Limb (tissue), 2 donors: ENCODE measurements around the gene TPT1.

Source experiments
- DNase-seq, 2 donors: peaks; one replicate each; pipeline ENCODE4 v3.0.0-alpha.2; 2016; ENCODE audit errors: extremely low spot score in 2 of 2

The TPT1 gene

DNA sequence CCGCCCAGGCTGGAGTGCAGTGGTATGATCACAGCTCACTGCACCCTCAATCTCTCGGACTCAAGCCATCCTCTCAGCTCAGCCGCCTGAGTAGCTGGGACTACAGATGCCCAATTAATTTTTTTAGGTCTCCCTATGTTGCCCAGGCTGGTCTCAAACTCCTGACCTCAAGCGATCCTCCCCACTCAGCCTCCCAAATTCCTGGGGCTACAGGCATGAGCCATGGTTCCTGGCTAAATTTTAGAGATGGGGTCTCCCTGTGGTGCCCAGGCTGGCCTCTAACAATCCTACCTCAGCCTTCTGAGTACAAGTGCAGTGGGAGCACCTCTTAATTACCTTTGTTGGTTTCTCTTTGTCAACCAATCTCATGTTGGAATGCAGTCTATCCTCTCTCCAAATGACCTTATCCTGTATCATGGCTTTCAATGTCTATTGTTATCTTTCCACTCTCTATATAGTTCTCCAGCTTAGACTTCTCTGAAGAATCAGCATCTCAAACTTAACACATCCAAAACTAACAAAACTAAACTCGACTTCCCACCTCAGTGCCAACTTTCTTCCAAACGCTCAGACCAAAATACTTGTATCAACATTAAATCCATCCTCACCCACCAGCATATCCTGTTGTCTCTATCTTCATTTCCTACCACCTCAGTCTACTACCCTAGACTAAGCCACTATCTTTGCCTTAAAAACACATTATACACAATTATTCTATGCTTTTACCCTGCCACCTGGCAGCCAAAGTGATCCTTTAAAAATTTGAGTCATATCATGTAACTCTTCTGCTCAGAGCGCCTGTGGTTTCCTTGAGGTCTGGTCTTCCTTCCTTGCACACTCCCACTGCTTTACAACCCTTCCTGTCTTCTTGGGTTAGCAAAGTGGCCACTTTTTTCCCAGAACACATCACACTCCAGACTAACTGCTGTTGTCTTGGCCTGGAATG lies 6.7 kb downstream of the TPT1 start:
- no peak for DNase-seq

DNA sequence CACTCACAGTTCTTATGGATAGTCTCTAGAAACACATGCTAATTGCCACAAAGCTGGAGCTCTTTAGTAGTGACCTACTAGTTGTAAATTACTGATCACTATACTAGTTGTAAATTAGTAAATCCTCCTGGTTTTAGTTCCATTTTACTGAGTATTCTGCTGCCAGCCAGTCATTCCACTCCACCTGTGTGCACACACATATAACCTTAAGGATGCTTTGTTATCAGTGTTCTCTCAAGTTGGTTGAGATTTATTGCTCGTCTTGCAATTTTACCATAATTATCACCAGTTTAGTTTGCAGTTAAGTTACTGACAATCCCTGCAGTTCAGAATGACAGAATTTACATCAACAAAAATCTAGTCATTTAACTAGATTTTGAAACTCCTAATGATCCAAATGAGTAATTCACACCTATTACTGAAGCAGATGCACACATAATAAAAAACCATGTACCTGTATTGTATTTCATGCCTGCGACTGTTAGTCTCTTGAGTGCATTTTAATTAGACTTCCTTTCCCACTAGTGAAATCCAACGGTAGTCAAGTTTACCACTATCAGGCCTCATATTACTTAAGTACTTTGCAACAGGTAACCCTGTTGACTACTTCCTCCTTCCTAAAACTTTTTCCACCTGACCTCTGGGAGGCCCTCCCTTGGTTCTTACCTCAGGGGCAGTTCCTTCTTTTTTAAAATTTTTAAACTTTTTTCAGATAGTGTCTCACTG lies 7.6 kb downstream of the TPT1 start:
- no peak for DNase-seq

DNA sequence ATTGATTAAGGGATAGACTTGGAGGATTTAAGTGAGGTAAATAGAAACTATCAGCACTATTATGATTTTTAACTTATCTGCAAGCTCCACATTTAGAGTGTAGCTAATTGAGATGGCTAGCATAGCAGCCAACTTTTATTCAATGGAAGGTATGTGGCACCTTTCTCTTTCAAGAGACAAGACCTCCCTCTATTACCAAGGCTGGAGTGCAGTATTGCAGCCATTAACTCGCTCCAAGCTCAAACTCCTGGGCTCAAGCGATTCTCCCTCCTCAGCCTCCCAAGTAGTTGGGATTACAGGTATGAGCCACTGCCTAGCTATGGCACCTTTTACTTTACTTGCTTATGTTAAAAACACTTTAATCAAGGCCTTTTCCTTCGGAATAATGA lies 8.2 kb downstream of the TPT1 start:
- DNase-seq = no peak

DNA sequence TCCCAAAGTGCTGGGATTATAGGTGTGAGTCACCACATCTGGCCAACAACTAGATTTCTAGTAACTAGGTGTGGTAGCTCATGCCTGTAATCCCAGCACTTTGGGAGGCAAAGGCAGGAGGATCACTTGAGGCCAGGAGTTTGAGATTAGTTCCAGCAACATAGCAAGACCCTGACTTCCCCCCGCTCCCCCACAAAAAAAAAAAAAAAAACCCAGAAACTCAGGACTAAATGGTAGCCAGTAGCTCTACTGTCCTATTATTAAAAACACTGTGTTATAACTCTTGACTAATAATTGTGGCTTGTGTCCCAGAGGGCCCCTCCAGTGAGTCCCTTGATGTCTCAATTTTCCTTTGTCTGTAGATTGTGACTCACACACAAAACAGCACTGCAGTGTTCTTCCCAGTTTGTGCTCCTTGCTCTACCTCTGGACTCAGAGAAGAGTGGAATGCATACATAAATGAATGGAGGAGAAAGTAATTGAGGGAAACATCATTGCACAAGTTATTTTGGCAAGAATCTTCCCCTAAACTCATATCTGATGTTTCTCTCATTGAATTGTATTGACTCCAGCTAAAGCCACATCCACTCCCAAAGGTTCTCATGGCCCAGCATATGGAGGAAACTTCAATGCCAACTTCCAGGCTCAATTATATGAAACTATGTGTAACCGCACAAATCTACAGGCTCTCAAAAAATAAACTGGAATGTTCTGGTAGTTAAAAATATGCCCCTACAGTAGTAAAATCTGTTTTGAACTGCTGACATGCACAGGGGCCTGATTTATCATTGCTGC lies 8.8 kb downstream of the TPT1 start:
- no peak for DNase-seq

DNA sequence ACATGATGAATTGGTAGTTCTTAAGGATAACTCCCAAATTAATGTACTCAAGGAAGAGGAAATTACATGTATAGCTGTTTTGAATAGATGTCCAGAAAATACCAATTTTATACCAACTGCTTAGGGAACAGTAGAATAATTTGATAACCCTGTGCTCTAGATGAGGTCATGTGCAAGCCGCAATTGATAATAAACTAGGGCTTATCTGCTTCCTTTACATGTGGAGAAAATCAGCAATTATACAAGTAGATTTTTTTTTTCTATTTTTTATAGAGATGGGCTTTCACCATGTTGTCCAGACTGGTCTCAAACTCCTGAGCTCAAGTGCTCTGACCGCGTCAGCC lies 9.3 kb downstream of the TPT1 start:
- DNase-seq = no peak

DNA sequence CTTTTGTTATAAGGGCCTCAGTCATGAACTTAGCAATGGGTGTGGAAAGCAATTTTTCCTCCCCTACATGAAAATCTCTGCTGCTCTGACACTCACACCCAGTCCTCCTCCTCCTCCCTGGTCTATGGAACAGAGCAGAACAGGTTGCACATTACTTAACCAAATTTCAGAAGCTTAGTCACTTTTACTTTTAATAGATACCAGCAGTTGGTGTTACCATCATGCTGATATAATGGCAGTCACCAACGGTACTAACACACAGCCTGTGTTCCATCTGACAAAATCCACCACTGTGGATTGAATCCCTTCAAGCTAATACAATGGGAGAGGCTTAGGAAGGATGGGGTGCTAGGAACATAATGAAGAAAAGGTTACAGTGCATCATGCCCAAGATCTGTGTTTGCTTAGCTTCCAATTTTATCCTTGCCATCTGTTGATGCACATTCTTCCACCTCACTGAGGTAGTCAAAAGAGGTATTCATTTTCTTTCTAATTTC lies 9.8 kb downstream of the TPT1 start:
- no peak for DNase-seq

DNA sequence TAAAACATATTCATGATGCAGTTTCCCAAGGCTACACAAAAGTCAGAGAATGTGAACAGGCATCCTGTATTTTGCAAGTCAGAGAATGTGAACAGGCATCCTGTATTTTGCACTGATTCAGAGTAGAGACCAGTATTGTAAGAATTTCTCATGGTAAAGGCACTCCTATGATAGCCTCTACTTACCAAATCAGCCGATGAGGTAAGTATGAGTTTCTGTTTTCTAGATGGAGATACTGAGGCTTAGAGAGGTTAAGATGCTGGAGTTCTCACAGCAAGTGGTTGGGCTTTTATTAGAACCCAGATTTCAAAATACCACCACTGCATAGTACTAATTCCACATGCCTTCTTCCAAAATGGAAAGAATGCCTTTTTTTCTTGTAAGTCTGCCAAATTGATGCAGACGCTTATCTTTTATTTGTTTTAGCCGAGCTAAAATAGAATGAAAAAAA lies 12.3 kb downstream of the TPT1 start:
- DNase-seq = no peak

DNA sequence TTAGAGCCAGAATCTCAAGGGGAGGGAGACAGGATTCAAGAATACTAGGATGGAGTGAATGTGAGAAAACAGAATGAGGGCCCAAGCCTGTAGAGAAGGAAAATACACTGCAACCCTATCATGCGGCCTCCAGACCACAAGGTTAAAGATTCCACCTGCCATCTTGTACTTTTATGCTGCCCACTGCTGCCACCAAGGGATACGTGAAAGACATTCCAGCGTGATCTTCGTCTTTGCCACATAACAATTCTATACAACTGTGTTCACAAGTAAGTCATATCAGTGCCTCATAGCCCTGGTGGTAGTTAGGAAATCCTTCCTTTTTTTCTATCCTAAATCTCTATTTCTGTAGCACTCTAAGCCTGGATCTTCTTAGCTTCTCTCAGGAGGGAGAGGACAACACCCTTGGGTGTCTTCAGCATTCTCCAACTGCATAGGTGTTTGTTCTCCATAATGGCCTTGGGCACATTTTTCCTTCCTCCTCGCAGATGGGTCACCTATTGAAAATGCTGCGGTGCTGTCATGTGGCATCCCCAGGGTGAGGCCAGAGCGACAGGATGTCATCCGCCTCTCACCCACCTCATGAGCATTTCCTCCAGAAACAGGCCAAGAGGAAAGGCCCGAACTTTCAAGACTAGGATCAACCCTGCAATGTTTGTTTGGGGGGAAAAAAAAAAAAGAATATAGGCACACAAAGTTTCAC lies 13.6 kb downstream of the TPT1 start:
- DNase-seq = no peak

DNA sequence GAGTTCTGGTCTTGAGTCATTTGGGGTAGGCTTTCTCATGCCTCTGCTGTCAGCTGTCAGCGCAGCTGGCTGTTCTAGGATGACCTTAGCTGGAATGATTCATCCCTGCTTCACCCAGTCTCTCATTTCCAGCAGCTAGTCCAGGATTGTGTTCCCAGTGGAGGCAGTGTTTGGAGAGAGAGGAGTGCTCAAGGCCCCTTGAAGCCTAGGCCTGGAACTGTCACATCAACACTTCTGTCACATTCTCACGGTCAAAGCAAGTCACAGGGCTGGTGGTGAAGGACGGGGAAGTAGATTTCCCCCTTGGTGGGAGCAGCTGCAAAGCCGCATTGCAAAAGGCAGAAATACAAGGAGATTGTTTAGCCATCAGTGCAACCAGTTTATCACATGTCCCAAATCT lies 15.2 kb downstream of the TPT1 start:
- peak in 1 of 2 donors; percentile 32 for DNase-seq

DNA sequence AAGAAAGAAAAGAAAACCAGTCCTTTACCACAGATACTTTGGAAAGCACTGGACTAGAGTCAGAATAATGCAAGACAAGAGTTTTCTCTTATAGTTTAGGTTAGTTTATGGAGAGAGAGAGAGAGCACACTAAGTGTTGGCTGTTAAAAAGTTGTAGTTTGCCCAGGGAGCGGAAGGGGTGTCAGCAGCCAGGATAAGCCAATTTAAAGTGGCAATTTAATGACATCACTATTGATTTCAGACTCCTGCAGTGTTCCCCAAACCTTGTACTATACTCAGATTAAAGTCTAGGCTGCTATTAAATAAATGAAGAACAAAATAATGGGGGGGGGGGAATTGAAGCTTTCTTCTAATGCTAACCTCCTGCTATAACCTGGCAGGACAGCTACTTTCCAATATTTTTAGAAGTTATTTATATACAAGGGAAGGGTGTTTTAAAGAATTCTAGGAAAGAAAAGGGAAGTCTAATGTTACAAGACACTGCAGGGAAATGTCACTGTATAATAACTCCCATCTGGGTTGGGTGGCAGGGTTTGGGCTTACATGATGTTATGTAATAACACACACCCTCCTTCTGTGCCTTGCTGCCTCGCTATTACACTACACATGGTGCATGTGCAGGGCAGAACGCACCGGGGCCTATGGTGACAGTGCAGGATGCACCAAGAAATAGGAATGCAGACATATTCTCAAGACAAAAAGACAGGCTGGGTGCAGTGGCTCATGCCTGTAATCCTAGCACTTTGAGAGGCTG lies 19.9 kb downstream of the TPT1 start:
- no peak for DNase-seq

DNA sequence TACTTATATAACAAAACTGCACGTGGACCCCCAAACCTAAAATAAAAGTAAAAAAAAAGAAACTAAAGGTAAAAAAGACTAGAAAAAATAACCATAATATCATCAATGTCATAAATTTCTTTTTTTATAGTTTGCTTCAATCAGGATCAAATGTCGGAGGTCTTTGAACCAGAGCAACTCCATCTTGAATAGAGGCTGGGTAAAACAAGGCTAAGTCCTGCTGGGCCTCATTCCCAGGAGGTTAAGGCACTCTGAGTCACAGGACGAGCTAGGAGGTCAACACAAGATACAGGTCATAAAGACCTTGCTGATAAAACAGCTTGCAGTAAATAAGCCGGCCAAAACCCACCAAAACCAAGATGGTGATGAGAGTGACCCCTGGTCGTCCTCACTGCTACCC lies 24.0 kb downstream of the TPT1 start:
- DNase-seq = no peak

DNA sequence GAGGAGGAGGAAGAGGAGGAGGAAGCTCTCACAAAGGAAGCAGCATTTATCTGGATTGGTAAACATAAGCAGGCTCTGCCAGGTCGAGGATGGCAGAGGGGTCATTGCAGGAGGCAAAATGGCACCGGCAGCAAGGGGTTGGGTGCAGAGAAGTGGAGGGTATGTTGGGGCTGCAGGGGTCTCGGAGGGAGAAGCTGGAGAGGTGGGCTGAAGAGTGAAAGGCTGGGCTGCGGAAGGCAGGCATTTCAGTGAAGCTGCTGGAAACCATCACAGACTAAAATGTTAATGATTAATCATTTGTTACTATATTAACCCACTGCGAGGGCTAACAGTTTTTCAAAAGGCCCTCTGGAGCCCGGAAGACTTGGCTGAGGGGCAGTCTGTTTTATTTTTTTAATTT lies 24.6 kb downstream of the TPT1 start:
- no peak for DNase-seq

DNA sequence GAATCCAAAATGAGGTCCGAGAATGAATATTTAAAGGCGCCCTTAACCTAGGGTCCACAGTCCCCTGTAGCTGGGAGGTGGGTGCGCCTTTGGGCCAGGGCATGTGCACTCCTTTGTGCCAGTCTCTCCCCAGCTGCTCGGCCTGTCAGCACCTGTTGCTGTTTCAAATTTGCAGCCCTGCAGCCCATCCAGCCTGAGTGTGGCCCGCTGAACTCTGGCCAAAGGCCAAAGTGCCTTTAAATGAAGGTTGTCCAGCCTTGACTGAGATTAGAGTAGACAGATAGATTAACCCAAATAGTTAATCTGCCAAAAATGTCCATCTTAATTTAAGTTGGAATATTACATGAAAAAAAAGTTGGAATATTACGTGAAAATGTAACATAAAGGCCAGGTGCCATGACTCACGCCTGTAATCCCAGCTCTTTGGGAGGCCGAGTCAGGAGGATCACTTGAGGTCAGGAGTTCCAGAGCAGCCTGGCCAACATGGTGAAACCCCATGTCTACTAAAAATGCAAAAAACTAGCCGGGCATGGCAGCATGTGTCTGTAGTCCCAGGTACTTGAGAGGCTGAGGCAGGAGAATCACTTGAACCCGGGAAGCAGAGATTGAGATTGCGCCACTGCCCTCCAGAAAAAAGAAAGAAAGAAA lies 25.3 kb downstream of the TPT1 start:
- DNase-seq = no peak

DNA sequence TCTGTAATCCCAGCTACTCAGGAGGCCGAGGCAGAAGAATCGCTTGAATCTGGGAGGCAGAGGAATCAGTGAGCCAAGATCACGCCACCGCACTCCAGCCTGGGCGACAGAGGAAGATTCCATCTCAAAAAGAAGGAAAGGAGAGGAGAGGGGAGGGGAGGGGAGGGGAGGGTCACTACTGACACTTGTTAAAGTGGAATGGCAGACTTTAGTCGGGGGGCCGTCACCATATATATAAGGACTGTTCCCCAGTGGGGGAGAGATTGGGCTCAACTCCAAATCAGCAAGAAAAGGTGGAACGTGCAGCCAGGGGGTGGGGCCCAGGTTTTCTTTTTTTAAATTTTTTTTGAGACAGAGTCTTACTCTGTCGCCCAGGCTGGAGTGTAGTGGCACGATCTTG lies 26.2 kb downstream of the TPT1 start:
- no peak for DNase-seq

DNA sequence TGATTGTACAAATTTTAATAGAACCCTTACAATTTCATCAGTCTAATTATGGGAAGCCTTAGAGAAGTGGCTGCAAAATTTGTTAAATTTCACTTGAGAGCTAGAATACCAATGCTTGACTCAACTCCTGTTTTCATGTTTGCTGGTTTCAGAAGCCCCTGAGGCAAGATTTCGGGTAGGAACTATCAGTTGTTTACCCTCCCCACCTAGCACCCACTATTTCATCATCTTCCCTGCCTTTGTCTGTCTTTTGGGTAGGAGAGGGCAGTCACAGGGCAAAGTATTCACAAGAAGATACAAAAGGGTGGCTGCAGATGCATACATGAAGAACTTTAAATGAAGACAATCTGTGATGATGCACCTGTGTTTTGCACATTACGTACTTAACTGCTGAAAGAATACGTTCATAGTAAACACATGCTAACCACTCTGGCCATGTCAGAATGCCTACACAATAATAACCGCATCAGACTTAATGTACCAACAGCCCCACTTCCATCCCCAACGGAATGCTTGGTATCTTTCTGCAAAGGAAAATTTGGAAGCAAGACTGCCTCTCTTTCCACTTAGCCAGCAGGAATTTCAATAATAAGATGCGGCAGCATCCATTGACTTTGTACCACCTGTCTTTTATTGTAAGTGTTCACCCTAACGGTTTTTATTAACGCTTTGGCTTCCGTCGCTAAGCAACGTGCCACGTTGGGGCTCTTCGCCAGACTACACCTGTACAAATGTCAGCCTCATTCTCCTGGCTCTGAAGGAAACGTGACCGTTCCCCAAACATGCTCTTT lies 30.4 kb downstream of the TPT1 start:
- DNase-seq = no peak

DNA sequence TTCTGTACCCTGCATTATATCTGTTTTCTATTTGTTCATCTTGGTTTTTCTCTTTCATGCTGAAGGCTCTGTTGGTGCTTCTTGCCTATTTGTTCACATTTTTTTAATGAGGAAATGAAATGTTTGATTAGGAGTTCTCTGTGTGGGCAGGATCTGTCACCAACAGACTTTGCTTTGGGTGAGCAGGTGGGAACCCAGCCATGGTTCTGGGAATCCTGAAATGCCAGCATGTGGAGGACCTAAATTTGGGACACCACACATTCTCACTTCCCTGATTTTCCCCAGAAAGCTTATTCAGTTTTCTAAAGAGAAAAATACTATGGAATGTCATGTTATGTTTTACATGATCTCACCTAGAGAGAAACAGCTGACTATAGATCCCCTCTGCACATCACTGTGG lies 34.0 kb downstream of the TPT1 start:
- DNase-seq = no peak

DNA sequence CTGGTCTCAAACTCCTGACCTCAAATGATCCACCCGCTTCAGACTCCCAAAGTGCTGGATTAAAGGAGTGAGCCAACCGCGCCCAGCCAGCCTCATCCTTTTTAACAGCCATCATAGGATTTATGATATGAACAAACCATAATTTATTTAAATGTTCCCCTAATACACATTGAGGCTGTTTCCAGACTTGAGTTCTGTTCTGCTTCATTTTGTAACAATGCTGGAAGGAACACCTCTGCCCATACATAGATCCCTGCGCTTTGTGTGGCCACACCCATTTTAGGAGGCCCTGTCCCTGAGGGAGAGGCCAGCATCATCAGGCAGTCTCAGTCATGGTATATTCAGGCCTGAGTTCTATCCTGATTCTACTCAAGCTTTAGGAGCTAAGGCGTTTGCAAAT lies 35.9 kb downstream of the TPT1 start:
- DNase-seq = no peak

DNA sequence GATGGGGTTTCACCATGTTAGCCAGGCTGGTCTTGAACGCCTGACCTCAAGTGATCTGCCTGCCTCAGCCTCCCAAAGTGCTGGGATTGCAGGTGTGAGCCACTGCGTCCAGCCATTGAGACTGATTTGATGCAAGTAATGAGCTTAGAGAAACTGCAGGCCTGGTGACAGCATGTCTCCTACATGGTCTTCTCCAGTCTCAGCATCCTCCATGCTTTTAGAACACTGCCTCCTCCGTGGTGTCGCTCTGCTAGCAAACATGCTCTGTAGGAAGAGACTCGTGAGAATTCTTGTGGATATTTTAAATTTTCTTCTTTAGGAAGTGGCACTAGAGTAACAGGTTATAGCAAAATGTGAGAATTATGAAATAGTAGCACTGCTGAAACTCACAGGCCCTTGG lies 37.1 kb downstream of the TPT1 start:
- no peak for DNase-seq

DNA sequence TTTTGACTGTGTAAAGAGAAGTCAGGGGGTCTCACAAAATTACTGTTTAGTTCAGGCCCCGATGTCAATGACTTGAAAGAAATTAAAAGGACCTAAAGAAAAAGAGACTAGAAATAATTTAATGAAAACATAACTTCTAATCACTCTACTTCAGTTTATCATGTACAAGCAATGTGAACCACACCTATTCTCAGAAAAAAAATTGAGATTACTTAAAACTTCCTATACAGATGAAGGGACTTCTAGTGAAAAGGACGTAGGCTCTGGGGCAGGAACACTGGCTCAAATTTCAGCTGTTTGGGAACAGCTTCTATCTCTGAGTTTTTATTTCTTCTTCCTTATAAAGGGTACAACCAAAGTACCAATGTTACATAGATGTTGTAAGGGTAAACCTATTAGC lies 38.0 kb downstream of the TPT1 start:
- DNase-seq = no peak
